ENCODE results near the gene IGFBPL1.
"Not testable (repeated sequence)": the region's sequence is repeated elsewhere in the genome, so short reads cannot be mapped to it uniquely, and the experiment has no call there.

Gene IGFBPL1

DNA sequence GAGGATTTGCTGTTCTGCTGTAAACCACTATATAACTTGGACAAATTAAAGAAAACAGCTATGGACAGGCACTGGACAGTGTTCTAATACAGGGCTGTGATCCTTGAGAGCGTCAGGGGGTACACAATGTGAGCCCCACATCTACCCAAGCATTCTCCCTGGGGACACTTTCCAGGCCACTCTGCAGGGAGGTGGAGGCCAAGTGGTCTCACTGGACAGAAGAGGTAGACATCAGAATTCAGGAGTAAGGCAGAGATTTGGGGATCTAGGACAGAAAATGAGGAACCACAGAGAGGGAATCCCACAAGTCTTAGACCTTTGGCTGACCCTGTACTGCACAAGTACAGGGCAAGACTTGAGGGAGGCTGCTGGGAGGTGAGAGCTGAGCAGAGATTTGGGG lies 3.8 kb upstream of the IGFBPL1 start:
- no peak for DNase-seq

- no peak for DNase-seq
These were observed 664 bp upstream of the IGFBPL1 start for GRCh38 chr9:38424918-38425317.

DNA sequence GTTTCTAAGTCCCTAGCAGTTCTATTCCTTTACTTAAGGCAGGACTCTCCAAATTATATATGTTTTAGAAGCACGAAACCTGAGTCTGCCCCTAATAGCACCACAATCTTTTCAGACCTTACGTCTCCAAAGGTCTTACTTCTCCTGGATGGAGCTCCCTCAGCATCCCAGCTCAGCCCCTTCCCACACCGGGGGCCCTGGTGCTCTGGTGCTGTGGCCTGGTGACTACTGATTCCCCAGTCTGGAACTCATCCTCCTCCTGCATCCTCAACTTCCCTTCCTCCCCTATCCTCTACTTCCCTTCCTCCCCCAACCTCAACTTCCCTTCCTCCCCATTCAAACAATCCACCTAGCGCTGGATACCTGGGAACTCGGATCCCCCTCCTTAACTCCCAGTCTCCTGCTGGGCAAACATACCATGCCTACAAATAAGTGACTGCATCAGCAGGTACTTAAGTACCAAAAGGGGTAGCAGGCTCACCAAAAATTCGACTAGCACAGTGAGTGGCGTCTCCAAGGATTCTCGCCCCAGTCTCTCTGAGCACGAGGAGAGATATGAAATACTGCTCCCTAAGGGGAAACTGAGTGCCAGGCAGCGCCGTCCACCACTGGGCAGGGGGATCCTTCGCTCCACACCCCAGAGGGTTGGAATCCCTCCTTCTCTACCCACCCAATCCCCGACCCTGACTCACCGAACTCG lies 831 bp downstream of the IGFBPL1 start:
- no peak for DNase-seq

DNA sequence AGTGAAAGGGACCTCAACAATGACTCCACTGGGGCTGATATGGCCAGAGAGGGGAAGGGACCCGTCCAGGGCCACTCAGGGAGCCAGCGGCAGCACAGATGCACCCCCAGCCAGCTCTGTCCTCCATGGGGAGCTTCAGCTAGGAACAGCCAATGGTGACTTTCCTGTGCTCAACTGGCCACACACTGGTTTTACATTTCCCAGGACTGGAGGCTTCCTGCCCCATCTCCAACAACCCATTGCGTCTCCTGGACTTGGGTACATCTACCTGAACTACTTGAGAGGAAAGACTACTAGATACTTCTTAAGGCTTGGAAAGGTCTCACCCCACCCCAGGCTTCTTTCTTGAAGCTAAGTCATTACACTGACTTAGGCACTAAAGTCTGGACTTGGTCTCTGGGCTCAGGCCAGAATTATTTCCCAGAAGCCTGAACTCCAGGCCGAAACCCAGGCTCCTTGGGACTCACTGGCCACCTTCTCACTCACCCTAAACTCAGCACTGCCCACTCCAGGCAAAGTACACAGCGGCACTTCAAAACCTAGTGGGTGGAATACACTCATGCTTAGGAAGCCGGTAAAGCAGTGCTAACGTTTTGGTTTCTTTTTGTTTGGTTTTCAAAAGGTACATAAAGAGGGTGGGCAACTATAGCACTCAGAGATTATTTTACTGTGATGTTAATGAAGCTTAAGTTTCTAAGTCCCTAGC lies 1.5 kb downstream of the IGFBPL1 start:
- no peak for DNase-seq

DNA sequence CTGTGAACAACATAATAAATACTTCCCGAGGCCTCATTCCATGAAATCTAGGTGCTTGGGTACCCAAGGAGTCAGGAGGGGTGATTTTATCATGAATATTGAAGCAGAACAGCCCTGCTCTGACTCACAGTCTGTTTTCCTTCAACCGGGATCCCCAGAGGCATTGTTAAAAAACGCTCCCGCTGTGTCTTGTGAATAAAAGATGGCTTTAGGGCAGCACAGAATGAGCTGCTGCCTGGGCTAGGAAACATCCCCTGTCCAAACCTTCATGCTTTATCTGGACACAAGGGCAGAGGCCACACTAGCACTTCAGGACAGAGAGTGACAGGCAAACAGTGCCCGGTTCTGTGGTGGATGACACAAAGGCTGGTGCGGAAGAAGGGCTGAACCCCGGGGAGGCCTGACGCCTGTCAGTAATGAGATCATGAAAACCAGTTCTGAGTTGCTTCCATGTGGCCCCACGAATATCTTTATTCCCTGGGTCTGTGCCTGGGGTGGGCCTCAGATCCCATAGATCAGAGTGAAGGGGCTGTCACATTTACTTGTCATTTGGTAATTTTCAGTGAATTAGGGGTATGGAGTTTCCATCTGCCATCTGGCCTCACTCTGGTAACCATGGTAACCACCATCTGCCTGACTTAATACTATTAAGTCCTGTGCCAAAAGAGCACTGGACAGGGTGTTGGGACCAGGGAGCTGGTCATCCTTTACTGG lies 2.6 kb downstream of the IGFBPL1 start:
- no peak for DNase-seq

GRCh38 chr9:38419181-38419580 lies 5.1 kb downstream of the IGFBPL1 start:
- DNase-seq, result no peak

DNA sequence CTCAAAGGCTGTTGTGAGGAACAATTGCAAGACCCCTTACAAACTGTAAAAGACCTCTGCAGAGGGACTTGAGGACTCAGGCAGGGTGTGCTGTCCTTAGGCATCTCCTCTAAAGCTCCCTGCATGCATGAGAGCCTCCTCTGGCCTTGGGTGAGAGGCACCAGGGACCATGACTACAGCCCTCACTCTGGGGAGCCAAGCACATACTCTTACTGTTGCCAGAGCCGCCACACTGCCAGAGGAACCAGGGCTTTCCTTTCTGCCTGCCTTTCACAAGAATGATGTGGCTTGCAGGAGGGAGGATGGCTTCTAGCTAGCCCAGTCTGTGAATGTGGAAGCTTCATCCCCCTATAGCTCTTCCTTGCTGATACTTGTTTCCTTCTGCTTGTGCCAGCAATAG lies 5.9 kb downstream of the IGFBPL1 start:
- DNase-seq, result no peak

DNA sequence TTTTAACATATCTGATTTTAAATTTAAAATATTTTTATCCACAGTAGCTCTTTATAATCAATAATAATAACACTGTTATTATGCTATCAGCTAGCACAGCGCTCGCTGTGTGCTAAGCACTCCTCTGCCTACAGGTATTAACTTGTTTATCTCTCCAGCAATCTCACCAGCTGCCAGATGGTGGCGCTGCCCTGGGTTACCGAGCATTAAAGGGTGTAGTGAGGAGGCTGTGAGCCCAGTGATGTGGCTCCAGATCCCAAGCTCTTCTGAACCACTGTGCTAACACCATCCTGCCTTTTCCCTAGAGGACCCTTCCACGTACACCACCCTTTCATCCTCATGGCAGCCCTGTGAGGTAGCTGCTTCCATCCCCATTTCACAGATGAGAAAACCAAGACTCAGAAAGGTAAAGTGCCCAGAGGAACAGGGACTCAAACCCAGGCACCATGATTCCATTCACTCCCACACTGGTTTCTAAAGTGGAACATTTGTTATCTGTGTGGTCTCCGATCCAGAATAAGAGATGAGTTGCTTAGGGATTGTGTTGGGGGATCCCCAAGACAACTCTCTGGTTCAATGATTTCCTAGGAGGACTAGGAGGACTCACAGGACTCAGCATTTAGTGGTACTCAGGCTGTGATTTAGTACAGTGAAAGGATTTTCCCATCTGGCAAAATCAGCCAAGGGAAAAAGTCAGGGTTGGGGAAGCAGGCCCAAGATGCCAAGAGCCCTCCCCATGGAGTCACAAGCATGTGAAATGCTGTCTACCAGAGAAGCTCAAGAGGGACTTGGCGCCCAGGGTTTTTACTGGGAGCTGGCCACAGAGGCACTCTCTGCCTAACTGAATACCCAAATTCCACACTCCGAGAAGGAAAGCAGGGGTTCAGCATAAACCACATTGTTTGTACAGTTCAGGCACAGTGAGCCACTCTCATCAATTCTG lies 7.0 kb downstream of the IGFBPL1 start:
- DNase-seq, result no peak

DNA sequence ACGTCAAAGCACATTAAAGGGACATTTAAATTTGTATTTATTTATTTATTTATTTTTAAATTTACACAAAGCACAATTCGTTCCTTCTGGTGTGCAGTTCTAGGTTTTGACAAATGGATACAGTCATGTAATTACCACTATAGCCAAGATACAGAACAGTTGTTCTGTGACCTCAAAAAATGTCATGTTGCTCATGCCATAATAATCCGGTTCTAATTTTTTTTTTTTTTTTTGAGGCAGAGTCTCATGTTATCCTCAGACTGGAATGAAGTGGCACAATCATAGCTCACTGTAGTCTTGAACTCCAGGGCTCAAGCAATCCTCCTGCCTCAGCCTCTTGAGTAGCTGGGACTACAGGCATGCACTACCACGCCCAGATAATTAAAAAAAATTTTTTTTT lies 7.8 kb downstream of the IGFBPL1 start:
- DNase-seq, result no peak

GRCh38 chr9:38415856-38416255 lies 8.4 kb downstream of the IGFBPL1 start:
- DNase-seq, result no peak

GRCh38 chr9:38414040-38414723 lies 10.1 kb downstream of the IGFBPL1 start:
- DNase-seq, result no peak

- no peak for DNase-seq
These were observed 11.0 kb downstream of the IGFBPL1 start for GRCh38 chr9:38413283-38413682.

- DNase-seq, result no peak
These were observed 11.5 kb downstream of the IGFBPL1 start for GRCh38 chr9:38412751-38413150.

DNA sequence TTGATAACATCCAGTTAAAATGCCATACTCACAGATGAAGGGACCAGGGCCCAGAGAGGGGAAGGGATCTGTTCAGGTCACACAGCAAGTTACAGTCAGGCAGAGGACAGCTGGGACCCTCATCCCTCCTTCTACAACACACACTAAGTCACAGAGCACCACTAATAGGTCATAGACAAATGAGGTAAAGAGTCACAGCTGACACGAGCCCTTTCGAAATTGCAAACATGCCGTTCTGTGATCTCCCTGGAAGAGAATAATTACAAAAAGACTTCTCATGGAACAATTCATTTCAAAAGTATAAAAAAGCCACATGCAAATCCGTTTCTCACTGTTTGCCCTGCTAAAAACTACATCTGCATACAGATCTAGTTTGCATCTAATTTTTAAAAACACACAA lies 15.5 kb downstream of the IGFBPL1 start:
- no peak for DNase-seq

- no peak for DNase-seq
These were observed 17.6 kb downstream of the IGFBPL1 start for GRCh38 chr9:38406476-38407186.

- no peak for DNase-seq
These were observed 18.5 kb downstream of the IGFBPL1 start for GRCh38 chr9:38405785-38406184.

- DNase-seq, result no peak
These were observed 19.9 kb downstream of the IGFBPL1 start for GRCh38 chr9:38404314-38404713.

DNA sequence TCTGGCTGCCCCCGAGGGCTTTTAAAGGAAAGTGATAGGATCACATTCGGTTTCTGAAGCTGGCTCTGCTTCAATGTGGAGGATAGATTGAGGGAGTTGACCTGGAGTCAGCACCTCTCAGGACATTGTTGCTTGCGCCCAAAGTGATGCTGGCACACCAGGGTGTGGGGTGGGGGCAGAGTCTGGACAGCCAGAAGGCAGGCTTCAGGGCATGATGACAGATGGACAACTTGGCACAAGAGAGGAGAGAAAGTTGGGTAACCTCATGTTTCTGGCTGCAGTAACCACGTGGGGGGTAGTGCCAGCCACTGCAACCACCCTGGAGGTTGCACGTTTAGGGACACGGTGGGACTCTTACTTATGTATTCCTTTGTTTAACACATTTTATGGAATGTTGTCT lies 22.3 kb downstream of the IGFBPL1 start:
- no peak for DNase-seq

GRCh38 chr9:38399191-38399590 lies 25.1 kb downstream of the IGFBPL1 start:
- DNase-seq, result not testable (repeated sequence)

- DNase-seq, result no peak
These were observed 27.9 kb downstream of the IGFBPL1 start for GRCh38 chr9:38396371-38396671.

DNA sequence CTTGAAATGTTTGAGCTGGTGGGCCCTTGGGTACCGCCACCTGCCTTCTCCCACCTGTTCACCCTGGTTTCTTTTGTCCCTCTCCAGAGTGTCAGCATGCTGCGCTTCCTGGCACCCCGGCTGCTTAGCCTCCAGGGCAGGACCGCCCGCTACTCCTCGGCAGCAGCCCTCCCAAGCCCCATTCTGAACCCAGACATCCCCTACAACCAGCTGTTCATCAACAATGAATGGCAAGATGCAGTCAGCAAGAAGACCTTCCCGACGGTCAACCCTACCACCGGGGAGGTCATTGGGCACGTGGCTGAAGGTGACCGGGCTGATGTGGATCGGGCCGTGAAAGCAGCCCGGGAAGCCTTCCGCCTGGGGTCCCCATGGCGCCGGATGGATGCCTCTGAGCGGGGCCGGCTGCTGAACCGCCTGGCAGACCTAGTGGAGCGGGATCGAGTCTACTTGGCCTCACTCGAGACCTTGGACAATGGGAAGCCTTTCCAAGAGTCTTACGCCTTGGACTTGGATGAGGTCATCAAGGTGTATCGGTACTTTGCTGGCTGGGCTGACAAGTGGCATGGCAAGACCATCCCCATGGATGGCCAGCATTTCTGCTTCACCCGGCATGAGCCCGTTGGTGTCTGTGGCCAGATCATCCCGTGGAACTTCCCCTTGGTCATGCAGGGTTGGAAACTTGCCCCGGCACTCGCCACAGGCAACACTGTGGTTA lies 28.4 kb downstream of the IGFBPL1 start:
- no peak for DNase-seq
